HG03066 (cell line): ENCODE data around the gene PROP1.
"Not testable (repeated sequence)": the region's sequence is repeated elsewhere in the genome, so short reads cannot be mapped to it uniquely, and the experiment has no call there.

Experiments
- ATAC-seq: cut with Tn5 transposase; IDR thresholded peaks from one replicate; pipeline ENCODE4 v1.9.1; 2021; ENCODE audit warnings: low read depth; ENCODE audit not compliant: unreplicated experiment

Gene PROP1

GRCh38 chr5:177983763-177984583 lies 12.1 kb downstream of the PROP1 start:
- ATAC-seq, result no peak

- ATAC-seq, result no peak
These were observed 13.1 kb downstream of the PROP1 start for GRCh38 chr5:177982956-177983355.

DNA sequence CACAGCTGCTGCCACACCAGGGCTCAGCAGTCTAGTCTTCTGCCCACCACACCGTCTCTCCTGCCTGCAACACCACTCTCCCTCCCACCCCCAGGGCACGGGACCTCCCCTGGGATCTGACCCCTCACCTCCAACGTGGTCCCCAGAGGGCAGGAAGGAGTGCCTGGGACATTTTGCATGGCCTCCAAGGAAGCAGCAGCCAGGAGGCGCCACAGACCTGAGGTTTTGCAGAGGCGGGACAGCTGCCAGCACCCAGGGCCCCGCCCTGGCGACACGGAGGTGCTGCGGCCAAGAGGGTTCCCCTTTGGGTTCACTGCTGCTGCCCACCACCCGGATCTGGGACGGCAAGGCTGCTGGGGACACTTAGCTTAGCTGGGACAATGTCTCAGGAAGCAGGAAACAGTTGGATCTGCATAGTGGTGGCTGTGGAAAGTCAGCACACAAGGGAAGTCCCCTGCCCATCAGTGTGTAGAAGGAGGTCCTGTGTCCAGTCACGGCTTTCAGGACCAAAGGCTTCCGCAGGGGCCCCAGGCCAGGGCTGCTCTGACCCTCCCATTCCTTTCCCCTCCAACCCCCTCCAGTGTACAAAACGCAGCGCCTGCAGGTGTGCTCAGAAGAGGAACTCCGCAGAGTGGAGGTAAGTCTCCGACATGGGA lies 13.8 kb downstream of the PROP1 start:
- ATAC-seq, result no peak

DNA sequence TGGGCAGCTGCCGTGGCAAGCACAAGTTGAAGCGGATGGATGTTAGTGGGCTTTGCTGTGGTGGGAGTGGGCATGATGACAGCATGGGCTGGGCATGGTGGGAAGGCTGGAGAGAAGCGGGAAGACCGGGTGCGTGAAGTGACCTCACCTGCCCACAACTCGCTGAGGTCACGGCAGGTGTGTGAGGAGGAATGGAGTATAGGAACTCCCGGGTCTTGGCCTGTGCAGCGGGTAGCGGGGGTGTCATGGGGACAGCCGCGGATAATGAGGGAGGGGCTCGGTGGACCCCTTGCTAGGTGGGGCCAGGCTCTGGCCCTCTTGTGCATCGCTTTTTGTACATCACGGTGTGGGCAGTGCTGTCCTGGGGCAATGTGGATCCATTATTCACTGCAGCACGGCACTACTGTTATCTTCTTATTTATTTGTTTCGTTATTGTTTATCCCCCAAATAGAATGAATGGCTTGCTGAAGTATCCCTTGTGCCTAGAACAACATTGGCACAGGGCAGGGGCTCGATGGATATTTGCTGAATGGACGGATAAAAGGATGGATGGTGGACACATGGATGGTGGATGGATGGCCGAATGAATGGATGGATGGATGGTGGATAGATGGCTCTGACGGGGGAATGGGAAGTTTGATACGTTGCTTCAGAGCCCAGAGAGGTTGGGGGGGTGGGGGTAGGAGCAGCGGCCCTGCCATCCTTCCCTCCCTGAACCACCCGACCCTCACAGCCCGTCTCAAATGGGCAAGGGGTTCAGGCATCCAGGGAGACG lies 14.6 kb downstream of the PROP1 start:
- no peak for ATAC-seq

GRCh38 chr5:177980743-177981151 lies 15.3 kb downstream of the PROP1 start:
- no peak for ATAC-seq

- not testable (repeated sequence) for ATAC-seq
These were observed 18.4 kb downstream of the PROP1 start for GRCh38 chr5:177977600-177977999.

- ATAC-seq, result no peak
These were observed 22.9 kb downstream of the PROP1 start for GRCh38 chr5:177973066-177973635.

DNA sequence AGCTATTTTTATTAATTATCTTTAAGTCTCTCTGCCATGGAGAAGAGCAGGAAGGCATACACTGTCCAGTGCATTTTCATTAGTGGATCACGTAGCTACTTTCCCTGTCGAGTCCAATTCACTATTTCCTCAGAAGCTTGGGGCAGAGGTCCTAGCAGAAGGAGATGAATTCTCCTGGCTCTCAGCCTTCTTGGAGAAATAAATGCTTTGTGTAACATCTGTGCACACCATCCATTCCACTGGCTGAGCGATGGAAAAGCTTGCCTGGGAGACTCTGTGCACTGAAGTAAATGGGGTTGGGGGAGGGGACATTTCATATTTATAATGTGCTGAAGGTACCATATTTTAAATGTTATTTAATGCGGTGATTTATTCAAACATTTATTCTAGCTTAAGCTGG lies 23.4 kb downstream of the PROP1 start:
- no peak for ATAC-seq

DNA sequence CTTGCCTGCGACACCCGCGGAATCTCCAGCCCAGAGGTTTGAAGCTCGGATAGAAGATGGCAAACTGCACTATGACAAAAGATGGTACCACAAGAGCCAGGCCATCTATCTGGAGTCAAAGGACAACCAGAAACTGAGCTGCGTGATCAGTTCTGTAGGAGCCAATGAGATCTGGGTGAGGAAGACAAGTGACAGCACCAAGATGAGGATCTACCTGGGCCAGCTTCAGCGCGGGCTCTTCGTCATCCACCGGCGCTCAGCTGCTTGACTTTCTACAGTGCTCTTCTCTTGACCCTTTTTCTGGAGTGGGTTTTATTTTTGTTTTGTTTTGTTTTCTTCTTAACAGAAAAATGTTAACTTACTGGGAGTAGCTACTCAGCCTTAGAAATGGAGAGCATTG lies 24.0 kb downstream of the PROP1 start:
- ATAC-seq, result not testable (repeated sequence)

DNA sequence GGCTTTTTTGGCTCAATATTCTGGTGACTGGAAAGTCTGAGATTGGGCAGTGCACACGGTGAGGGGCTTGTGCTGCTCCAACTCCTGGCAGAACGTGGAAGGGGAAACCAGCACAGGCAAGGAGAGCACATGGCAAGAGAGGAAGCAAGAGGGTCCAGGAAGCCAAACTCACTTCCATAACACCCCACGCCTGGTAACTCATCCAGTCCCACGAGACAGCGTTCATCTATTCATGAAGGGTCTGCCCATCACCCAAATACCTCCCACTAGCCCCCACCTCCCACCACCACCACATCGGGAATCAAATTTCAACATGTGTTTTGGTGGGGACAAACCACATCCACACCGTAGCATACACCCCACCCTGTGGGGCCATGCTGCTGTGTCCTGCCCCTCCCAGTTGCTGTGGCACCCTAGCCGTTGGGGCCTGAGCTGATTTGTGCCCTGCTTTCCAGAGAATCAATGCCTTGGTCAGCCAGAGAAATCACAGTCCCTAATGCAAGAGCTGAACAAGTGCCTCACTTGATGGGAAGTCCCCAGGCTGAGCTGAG lies 27.3 kb downstream of the PROP1 start:
- ATAC-seq, result no peak

DNA sequence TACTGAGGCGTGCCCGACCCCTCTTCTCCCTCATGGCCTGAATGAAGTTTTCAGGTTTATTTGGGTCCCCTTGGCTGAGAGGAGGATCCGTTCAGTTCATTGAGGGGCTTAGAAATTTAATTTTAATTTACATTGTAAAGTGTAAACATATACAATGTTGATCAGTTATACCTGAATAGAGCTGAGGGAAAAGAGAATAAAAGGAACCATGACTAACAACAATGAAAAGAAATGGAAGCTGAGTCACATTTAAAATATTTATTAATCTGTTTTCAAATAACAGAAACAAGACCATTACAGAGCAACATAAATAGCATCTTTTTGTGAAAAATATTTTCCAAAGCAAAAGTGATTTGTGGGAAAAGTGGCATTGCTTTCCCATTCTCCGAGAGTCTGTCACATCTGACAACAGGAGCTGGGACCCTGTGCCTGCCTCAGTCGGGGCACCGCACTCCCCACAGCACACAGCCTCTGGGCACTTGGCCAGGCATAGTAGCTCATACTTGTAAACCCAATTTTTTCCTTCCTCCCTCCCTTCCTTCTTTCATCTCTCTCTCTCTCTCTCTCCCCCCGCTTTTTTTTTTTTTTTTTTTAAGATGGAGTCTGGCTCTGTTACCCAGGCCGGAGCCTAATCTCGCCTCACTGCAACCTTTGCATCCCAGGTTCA lies 28.7 kb downstream of the PROP1 start:
- no peak for ATAC-seq

DNA sequence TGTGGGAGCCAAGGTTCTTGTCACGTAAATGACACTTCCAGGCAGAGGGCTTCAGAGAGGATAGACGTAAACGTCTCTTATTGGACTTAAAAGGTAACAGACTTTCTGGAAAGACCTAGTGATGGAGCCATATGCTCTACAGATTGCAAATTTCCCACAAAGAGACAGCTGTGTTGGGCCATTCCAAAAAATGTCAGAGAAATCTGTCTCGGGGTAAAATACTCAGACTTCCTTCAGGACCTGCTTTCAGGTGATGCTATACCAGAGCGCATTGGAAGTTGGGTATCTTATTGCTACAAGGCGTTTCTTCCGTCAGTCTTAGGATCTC lies 29.2 kb downstream of the PROP1 start:
- ATAC-seq, result no peak

DNA sequence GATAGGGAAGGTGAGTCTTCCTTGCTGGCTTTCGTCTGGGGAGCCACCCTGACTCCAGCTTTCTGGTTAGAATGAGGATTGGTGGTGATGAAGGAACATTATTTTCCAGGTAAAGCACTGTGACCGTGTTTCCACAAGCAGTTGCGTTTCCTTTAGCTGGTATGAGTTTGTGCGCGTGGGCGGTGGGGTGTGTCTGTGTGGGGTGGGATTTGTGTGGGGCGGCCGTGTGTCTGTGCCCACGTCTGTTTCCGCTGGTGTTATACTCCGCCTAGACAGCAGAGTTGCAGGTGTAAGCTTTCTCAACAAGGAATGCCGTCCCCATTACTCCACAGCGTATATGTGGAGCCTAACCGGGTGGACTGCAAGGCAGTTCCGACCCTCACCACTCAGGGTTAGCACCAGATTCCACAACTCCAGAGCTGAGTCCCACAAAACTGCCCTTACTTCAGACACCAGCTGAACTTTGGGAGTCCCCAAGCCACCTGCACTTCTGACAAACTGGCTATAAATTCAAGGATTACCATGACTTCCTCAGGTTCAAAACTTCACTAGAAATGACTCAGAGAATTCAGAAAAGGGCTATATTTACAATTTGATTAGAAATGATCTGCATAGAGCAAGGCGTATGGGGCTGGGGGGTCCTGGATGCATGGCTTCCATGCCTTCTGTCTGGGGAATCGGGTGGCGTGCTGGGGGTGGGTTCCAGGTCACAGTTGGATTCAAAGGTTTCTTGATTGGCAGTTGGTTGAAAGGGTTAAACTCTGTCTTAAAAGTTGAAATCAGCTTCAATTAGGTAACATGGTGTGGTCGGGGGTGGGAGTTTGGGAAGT lies 29.8 kb downstream of the PROP1 start:
- no peak for ATAC-seq

DNA sequence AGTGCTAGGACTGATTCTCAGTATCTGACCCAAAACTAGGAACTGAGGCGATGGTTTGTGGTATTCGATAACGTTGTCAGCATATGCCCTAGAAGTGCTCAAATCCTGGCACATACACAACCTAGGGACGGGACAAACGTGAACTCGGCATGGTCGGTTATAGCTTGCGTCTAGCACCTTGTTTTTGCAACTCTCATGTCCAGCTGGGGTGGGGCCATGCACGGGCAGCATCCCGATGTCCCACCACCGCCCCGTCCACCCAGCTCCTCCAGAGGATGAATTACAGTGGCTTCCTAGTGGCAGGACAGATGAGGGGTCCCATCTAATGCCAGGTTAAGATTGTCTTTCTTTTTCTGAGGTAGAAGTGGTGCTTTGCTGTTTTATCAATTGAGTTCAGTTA lies 31.6 kb downstream of the PROP1 start:
- ATAC-seq, result no peak

DNA sequence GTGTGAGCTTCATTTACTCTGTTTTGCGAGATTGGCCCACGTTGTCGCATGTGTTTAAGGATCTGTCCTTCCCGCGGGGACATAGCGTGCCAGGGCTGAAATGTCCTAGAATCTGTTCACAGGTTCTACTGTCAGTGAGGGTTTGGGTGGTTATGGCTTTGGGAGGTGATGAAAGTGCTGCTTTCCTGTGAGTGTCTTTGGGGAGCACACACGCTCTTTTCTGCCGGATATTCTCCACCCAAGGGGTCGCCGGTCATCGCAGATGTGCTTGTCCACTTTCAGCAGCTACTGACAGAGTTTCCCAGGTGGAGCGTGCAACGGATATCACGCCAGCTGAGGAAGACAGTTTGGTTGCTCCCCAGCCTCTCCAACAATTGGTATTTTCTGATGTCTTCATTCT lies 32.1 kb downstream of the PROP1 start:
- ATAC-seq, result no peak

GRCh38 chr5:177959315-177959714 lies 36.7 kb downstream of the PROP1 start:
- no peak for ATAC-seq

GRCh38 chr5:177958696-177959095 lies 37.3 kb downstream of the PROP1 start:
- ATAC-seq, result no peak

- no peak for ATAC-seq
These were observed 38.8 kb downstream of the PROP1 start for GRCh38 chr5:177957241-177957640.

DNA sequence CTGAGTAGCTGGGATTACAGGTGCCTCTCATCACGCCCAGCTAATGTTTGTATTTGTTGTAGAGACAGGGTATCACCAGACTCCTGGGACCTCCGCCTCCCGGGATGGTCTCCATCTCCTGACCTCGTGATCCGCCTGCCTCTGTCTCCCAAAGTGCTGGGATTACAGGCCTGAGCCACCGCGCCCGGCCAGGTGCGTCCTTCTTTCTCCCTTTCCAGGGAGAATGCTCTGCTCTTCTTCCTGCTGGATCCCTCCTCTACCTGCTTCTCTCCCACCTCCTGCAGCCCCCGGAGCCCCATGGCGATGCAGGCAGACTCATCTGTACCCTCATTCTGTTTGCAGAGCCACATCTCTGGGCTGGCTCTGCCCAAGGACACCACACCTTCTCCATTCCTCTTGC lies 42.9 kb downstream of the PROP1 start:
- ATAC-seq, result not testable (repeated sequence)
